Fibroblast of the aortic adventitia (primary cell): ENCODE results near the gene VPS8. TPM values are rescaled to one million over a fixed set of nuclear protein-coding genes. Genes with fewer than 3 reads are reported as not detected.

Source experiments
- DNase-seq: peaks from one replicate; pipeline ENCODE4 v3.0.0-alpha.2; 2010; ENCODE audit warnings: low read depth
- H3K4me3 ChIP-seq: 2 replicates; pipeline ENCODE4 v1.5.1; 2011; ENCODE audit warnings: low read depth, mild to moderate bottlenecking, control low read depth, low read length, moderate library complexity
- total RNA-seq: library from RNA; depleted of rRNA; stranded (reverse); fragments of >200 nt; gene quantifications from 2 replicates; pipeline ENCODE4 v1.2.3, GENCODE V29; 2012; ENCODE audit warnings: low replicate concordance
- TF ChIP-seq, protein P1 (sequence below): IDR thresholded peaks from 2 replicates; pipeline ENCODE4 v1.5.1; 2011; ENCODE audit warnings: mild to moderate bottlenecking, low read length, control low read depth, inconsistent platforms; ENCODE audit not compliant: insufficient read depth

The VPS8 gene
- total RNA-seq, 1 donor: 56.6 TPM

DNA sequence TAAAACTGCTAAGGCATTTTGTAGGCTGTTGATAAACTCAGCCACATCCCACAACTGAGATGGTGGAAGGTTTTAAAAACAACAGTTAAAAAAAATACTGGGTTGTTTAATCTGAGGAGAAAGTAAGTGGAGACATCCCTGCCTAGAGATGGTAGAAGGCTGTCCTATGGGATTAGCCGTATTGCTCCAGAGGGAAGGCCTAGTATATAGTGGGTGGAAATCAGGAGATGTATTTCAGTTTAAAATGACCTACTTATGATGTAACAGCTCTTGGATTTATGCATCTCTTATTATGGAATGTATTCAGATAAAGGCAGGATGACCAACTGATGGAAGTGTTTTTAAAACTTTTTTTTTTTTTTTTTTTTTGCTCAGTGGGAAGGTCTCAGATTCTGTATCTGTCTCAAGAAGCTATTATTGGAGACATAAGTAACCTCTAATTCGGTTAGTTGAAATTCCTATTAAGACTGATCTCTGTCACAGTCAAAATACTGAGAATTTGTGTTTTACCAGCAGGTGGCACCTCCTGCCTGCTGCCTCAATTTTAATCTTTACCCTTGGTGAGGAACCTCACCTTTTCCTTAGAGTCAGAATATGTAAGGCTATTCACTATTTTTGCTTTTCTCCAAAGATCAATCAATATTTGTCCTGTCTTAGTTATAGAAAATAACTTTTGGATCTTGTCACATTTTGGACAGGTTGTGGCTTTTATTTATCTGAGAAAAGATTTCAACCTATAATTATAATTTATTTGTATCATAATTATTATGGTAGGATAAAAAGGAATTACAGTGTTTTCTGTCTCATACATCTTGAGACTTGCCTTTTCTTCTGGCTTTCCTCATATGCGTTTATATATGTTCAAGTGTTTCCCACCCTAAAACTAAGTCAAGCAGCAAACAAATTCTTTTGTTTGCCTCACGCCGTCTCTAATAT is 63.0 kb downstream of the VPS8 start:
- peak; percentile 41 for DNase-seq
- TF ChIP-seq, protein P1, sequence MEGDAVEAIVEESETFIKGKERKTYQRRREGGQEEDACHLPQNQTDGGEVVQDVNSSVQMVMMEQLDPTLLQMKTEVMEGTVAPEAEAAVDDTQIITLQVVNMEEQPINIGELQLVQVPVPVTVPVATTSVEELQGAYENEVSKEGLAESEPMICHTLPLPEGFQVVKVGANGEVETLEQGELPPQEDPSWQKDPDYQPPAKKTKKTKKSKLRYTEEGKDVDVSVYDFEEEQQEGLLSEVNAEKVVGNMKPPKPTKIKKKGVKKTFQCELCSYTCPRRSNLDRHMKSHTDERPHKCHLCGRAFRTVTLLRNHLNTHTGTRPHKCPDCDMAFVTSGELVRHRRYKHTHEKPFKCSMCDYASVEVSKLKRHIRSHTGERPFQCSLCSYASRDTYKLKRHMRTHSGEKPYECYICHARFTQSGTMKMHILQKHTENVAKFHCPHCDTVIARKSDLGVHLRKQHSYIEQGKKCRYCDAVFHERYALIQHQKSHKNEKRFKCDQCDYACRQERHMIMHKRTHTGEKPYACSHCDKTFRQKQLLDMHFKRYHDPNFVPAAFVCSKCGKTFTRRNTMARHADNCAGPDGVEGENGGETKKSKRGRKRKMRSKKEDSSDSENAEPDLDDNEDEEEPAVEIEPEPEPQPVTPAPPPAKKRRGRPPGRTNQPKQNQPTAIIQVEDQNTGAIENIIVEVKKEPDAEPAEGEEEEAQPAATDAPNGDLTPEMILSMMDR: peak; percentile 58
- no peak overlapping the region for H3K4me3 ChIP-seq

DNA sequence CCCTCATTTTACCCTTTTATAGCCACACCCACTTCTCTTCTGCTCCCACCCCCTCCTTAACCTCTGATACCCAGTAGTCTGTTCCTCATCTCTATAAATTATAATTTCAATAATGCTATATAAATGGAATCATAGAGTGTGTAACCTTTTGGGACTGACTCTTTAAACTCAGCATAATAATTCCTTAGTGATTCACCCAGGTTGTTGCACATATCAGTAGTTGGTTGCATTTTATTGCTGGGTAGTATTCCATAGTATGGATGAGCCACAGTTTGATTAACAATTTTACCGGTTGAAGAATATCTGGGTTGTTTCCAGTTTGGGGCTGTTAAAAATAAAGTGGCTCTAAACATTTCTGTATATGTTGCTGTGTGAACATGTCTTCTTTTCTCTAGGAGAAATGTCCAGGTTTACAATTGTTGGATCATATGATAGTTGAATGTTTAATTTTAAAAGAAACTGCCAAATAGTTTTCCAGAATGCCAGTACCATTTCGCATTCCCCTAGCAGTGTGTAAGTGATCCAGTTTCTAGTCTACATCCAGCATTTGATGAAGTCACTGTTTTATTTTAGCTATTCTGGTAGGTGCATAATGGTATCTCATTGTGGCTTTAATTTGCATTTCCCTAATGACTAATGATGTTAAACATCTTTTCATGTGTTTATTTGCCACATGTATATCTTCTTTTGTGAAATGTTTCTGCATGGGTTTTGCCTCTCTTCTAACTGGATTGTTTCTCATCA is 68.5 kb downstream of the VPS8 start:
- no peak for DNase-seq
- TF ChIP-seq, protein P1: no peak
- no peak overlapping the region for H3K4me3 ChIP-seq

DNA sequence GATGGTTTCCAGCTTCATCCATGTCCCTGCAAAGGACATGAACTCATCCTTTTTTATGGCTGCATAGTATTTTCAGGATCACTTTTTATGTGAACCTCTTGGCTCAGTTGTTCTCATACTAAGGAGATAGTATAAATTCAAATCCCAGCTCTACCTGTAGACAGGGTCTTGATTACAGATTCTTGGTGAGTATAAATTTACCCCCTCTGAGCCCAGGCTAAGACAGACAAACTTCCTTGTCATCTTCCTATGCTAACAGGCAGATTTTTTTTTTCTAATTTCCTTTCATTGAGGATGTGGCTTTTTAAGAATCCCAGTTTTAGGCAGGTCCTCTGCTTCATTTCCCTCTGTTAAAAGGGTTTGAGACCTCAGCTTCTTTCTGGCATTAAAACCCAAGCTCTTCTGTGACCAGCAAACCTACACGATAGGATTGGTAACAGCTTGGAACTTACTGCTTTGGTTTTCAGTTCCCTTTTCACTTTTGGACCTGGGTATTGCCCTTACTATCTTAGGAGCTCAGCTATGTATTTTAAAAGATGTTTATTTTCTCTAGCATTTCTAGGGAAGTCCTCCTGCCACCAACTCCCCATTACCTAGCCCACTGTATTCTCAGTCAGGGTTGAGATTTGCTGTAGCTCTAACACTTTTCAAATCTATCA is 72.5 kb downstream of the VPS8 start:
- TF ChIP-seq, protein P1: no peak
- H3K4me3 ChIP-seq: no peak overlapping the region
- no peak for DNase-seq

DNA sequence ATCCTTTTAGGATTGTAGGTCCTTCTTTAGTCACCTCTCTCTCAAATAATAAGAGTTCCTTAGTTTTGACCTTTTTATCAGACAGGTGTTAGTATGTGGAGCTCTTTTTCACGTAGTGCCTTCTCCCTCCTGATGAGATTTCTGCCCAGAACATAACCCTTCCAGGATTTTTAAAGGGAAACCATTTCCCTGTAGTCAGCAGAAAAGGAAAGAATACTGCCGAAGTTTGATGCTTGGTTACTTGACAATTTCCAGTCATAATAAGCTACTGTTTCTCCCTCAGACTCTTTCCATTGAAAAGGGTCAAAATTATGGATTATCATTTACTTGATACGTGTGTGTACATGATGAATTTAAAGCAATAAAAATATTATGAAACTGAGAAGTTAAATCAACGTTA is 73.1 kb downstream of the VPS8 start:
- no peak for DNase-seq
- TF ChIP-seq, protein P1: no peak

DNA sequence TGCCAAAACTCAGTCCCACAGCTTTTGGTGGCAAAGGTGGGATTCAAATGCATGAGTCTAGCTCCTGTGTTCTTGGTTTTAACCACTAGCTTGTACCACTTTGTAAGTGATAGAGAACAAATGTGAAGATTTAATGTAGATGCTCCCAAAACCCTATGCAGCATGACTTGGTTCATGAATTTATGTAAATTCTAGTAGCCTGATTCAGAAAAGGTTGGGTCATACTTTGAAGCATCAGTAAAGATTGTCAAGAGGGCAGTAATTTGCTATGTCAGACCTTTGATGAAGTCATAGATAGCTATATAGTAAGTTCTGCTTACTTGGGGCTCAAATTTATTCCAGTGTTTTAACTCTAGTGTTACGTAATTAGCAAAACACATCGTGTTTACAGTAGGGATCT is 75.6 kb downstream of the VPS8 start:
- TF ChIP-seq, protein P1: no peak
- no peak for DNase-seq
- H3K4me3 ChIP-seq: no peak overlapping the region

More for the DNA sequence above, 73.1 kb downstream of the VPS8 start:
- H3K4me3 ChIP-seq: no peak overlapping the region

DNA sequence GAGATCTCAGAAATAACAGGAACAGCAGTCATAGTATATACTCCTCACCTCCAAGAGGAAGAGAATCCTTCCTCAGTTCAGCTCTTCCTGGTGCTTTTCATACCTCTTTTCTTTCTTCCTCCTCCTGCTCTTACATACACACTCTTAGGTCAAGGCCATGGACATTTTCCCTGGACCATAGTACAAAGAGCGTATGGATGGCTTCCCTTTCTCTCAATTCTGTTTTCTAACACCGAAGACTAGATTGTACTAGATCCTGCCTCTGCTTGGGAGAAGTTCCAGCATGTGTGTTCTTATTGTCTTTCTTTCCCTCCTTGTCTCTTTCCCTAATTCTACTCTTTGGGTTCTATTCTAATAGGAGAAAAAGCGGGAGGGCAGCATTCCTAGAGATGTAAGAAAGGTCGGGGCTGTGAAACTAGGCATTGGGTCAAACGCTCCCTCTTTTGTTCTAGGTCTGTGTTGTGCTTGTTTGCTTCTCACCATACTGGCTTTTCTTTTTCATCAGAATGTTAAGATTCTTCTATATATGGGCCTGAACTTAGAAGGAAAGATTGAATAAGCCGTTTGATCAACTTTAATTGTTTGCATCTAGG is 77.4 kb downstream of the VPS8 start:
- no peak for DNase-seq
- no peak overlapping the region for H3K4me3 ChIP-seq
- TF ChIP-seq, protein P1: no peak
